Breast epithelium (tissue), 4 donors: ENCODE data around the gene KCNH6. TPM values are rescaled to one million over a fixed set of nuclear protein-coding genes. Genes with fewer than 3 reads are reported as not detected.

Experiments
- DNase-seq, 2 donors: peaks; one replicate each; pipeline ENCODE4 v3.0.0-alpha.2; 2019; ENCODE audit warnings: low spot score in 2 of 2
- H3K27ac ChIP-seq, 2 donors: fragments of 200-600 bp; sonication (generic) in 1 of 2; one replicate each; pipeline ENCODE4 v1.5.1; 2016 to 2019; ENCODE audit warnings: mild to moderate bottlenecking in 1 of 2
- H3K27me3 ChIP-seq, 2 donors: fragments of 200-600 bp; sonication (generic) in 1 of 2; one replicate each; pipeline versions ENCODE4 v1.5.1 to v1.6.0; 2017 to 2019; ENCODE audit warnings: control low read depth in 1 of 2, mild to moderate bottlenecking in 1 of 2
- H3K36me3 ChIP-seq: fragments of 200-600 bp; one replicate; pipeline ENCODE4 v1.5.1; 2019
- H3K4me1 ChIP-seq, 2 donors: fragments of 200-600 bp; sonication (generic); one replicate each; pipeline ENCODE4 v1.5.1; 2016 to 2019; ENCODE audit warnings: control low read depth in 1 of 2
- H3K4me3 ChIP-seq, 3 donors: fragments of 200-600 bp; sonication (generic); 1 replicate in 2 of 3; 2 replicates in 1 of 3; pipeline ENCODE4 v1.5.1; 2016 to 2019; ENCODE audit warnings: mild to moderate bottlenecking in 3 of 3, moderate library complexity in 2 of 3
- H3K9me3 ChIP-seq, 2 donors: fragments of 200-600 bp; sonication (generic) in 1 of 2; one replicate each; pipeline ENCODE4 v1.5.1; 2016 to 2019; ENCODE audit warnings: control low read depth in 1 of 2
- POLR2A ChIP-seq: fragments of 450-650 bp; IDR thresholded peaks from one replicate; pipeline ENCODE4 v1.6.1; 2016; ENCODE audit warnings: antibody characterized with exemption, mild to moderate bottlenecking, moderate library complexity
- POLR2AphosphoS5 ChIP-seq, 3 donors: sonication (generic); formaldehyde crosslinking; IDR thresholded peaks; one replicate each; pipeline ENCODE4 v1.6.1; 2017; ENCODE audit warnings: antibody characterized with exemption in 3 of 3
- intact Hi-C: fragments of 100-400 bp; cut with DNase I; formaldehyde crosslinking; loops from one replicate; pipeline ENCODE4 v1.15.1; 2023; ENCODE audit warnings: low total_unique reads
- total RNA-seq, 3 donors: library from RNA; depleted of rRNA; stranded (reverse); fragments of >200 nt; gene quantifications; one replicate each; pipeline ENCODE4 v1.1.0, GENCODE V29; 2016
- TF ChIP-seq, protein P1 (sequence below), 3 donors: fragments of 450-650 bp; IDR thresholded peaks; one replicate each; pipeline ENCODE4 v1.5.1; 2016 to 2017; ENCODE audit warnings: antibody characterized with exemption in 3 of 3, mild to moderate bottlenecking in 3 of 3, moderate library complexity in 3 of 3

The KCNH6 gene
- total RNA-seq, 3 donors from 2014 or later = not detected

DNA sequence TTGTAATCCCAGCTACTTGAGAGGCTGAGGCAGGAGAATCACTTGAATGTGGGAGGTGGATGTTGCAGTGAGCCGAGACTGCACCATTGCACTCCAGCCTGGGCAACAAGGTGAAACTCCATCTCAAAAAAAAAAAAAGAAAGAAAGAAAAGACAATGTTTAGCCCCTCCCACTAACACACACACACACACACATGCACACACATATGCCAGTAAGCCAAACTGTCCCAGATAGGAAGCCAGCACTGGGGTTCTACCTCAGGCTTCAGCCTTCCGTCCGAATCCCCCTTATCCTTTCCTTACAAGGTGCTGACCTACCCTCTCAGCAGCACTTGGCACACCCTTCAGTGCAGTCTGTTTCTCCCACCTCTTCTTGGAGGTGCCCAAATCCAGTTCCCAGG, 8.7 kb upstream of the KCNH6 start:
- Histone ChIP-seq H3K4me1 (no peaks in the 10 kb centered on the region), H3K27me3 (no peaks in the 10 kb centered on the region), H3K36me3 (no peaks in the 10 kb centered on the region), H3K9me3 (no peaks in the 10 kb centered on the region), H3K4me3 (no peak overlapping the region), H3K27ac (no peak overlapping the region)
- TF ChIP-seq, protein P1, sequence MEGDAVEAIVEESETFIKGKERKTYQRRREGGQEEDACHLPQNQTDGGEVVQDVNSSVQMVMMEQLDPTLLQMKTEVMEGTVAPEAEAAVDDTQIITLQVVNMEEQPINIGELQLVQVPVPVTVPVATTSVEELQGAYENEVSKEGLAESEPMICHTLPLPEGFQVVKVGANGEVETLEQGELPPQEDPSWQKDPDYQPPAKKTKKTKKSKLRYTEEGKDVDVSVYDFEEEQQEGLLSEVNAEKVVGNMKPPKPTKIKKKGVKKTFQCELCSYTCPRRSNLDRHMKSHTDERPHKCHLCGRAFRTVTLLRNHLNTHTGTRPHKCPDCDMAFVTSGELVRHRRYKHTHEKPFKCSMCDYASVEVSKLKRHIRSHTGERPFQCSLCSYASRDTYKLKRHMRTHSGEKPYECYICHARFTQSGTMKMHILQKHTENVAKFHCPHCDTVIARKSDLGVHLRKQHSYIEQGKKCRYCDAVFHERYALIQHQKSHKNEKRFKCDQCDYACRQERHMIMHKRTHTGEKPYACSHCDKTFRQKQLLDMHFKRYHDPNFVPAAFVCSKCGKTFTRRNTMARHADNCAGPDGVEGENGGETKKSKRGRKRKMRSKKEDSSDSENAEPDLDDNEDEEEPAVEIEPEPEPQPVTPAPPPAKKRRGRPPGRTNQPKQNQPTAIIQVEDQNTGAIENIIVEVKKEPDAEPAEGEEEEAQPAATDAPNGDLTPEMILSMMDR (IDR thresholded peaks at IDR 0.05) = no peak
- TF ChIP-seq POLR2A = no peak
- no peak for TF ChIP-seq POLR2AphosphoS5 (IDR thresholded peaks at IDR 0.05)
- intact Hi-C loops = no loop called here
- no peak for DNase-seq

- Histone ChIP-seq H3K9me3 (no peaks in the 10 kb centered on the region), H3K27ac (no peak overlapping the region), H3K27me3 (no peaks in the 10 kb centered on the region), H3K4me1 (no peaks in the 10 kb centered on the region), H3K4me3 (no peak overlapping the region), H3K36me3 (no peaks in the 10 kb centered on the region)
- intact Hi-C loops = loop anchor here (5.0 kb wide), 1 partner anchor 497 kb away; no protein-coding TSS in a partner anchor
- no peak for DNase-seq
- TF ChIP-seq, protein P1 (IDR thresholded peaks at IDR 0.05) = no peak
- TF ChIP-seq POLR2AphosphoS5 (IDR thresholded peaks at IDR 0.05) (no peak), POLR2A (no peak)
Observed at GRCh38 chr17:63514974-63515373, 8.2 kb upstream of the KCNH6 start.

GRCh38 chr17:63515426-63515825, 7.7 kb upstream of the KCNH6 start:
- H3K27me3 ChIP-seq = no peaks in the 10 kb centered on the region
- H3K4me1 ChIP-seq = no peaks in the 10 kb centered on the region
- H3K27ac ChIP-seq = no peak overlapping the region
- no peaks in the 10 kb centered on the region for H3K36me3 ChIP-seq
- TF ChIP-seq, protein P1 (IDR thresholded peaks at IDR 0.05) = no peak
- TF ChIP-seq POLR2AphosphoS5 (IDR thresholded peaks at IDR 0.05) = no peak
- TF ChIP-seq POLR2A = no peak
- H3K9me3 ChIP-seq = no peaks in the 10 kb centered on the region
- intact Hi-C loops = loop anchor here (5.0 kb wide), 1 partner anchor 497 kb away; no protein-coding TSS in a partner anchor
- no peak for DNase-seq
- no peak overlapping the region for H3K4me3 ChIP-seq

- no peaks in the 10 kb centered on the region for H3K4me1 ChIP-seq
- DNase-seq = no peak
- H3K9me3 ChIP-seq = no peaks in the 10 kb centered on the region
- intact Hi-C loops = loop anchor here (5.0 kb wide), 1 partner anchor 495 kb away; no protein-coding TSS in a partner anchor
- H3K27ac ChIP-seq = no peak overlapping the region
- H3K36me3 ChIP-seq = no peaks in the 10 kb centered on the region
- no peak for TF ChIP-seq POLR2A
- no peak for TF ChIP-seq POLR2AphosphoS5 (IDR thresholded peaks at IDR 0.05)
- TF ChIP-seq, protein P1 (IDR thresholded peaks at IDR 0.05) = no peak
- no peak overlapping the region for H3K4me3 ChIP-seq
- H3K27me3 ChIP-seq = no peaks in the 10 kb centered on the region
Observed at GRCh38 chr17:63516910-63517824, 6.0 kb upstream of the KCNH6 start.
